Tibial nerve (tissue), 4 donors: Measurements from ENCODE around the gene ADRA2B. TPM values are rescaled to one million over a fixed set of nuclear protein-coding genes. Genes with fewer than 3 reads are reported as not detected.
"Not testable (repeated sequence)": the region's sequence is repeated elsewhere in the genome, so short reads cannot be mapped to it uniquely, and the experiment has no call there.

Experiments
- DNase-seq, 2 donors: peaks; one replicate each; pipeline ENCODE4 v3.0.0-alpha.2; 2019; ENCODE audit warnings: low spot score in 2 of 2
- H3K27ac ChIP-seq, 4 donors: fragments of 200-600 bp; sonication (generic) in 3 of 4; one replicate each; pipeline ENCODE4 v1.5.1; 2017 to 2019; ENCODE audit warnings: mild to moderate bottlenecking in 1 of 4
- H3K27me3 ChIP-seq, 2 donors: fragments of 200-600 bp; sonication (generic) in 1 of 2; one replicate each; pipeline versions ENCODE4 v1.5.1 to v1.6.0; 2017 to 2019
- H3K36me3 ChIP-seq, 3 donors: fragments of 200-600 bp; sonication (generic); one replicate each; pipeline ENCODE4 v1.5.1; 2018 to 2019
- H3K4me1 ChIP-seq, 4 donors: fragments of 200-600 bp; sonication (generic) in 3 of 4; one replicate each; pipeline ENCODE4 v1.5.1; 2017 to 2019
- H3K4me3 ChIP-seq, 4 donors: fragments of 200-600 bp; sonication (generic) in 3 of 4; one replicate each; pipeline ENCODE4 v1.5.1; 2017 to 2019; ENCODE audit warnings: mild to moderate bottlenecking in 1 of 4, moderate library complexity in 1 of 4
- H3K9me3 ChIP-seq, 4 donors: fragments of 200-600 bp; sonication (generic) in 3 of 4; one replicate each; pipeline ENCODE4 v1.5.1; 2017 to 2019
- CTCF ChIP-seq, 5 experiments: fragments of 200-600 bp in 3 of 5; fragments of 450-650 bp in 2 of 5; sonication (generic) in 3 of 5; IDR thresholded peaks; one replicate each; pipeline ENCODE4 v1.5.1; 2016 to 2019; ENCODE audit warnings: antibody characterized with exemption in 5 of 5, mild to moderate bottlenecking in 3 of 5, moderate library complexity in 2 of 5
- EP300 ChIP-seq, 2 donors: sonication (generic); formaldehyde crosslinking; IDR thresholded peaks; one replicate each; pipeline ENCODE4 v1.6.1; 2017; ENCODE audit warnings: antibody characterized with exemption in 2 of 2, mild to moderate bottlenecking in 1 of 2
- POLR2A ChIP-seq, 2 donors: fragments of 450-650 bp; IDR thresholded peaks; one replicate each; pipeline ENCODE4 v1.6.1; 2017; ENCODE audit warnings: antibody characterized with exemption in 2 of 2, mild to moderate bottlenecking in 2 of 2, moderate library complexity in 2 of 2
- WGBS, 2 donors: methylation state at CpG; one replicate each; pipeline ENCODE4 v1.1.5; 2018; 5-methylcytosine and 5-hydroxymethylcytosine counted together
- total RNA-seq, 4 donors: library from RNA; depleted of rRNA; stranded (reverse); fragments of >200 nt; gene quantifications; one replicate each; pipeline ENCODE4 v1.1.0, GENCODE V29; 2016

The ADRA2B gene
- total RNA-seq, 4 donors from 2014 or later: 2.1 to 5.0 (median 4.7) TPM

- no peaks in the 10 kb centered on the region for H3K4me1 ChIP-seq
- H3K27ac ChIP-seq: no peak overlapping the region
- TF ChIP-seq EP300 (IDR thresholded peaks at IDR 0.05): no peak
- TF ChIP-seq CTCF (IDR thresholded peaks at IDR 0.05): no peak
- no peak for TF ChIP-seq POLR2A (IDR thresholded peaks at IDR 0.05)
- WGBS, 2 donors: 61 to 64% methylated on average over 2 of the region's 2 CpGs
- H3K36me3 ChIP-seq: no peaks in the 10 kb centered on the region
- H3K4me3 ChIP-seq: no peak overlapping the region
- H3K9me3 ChIP-seq: peaks cover 0 to 22% (median 3%) of the 10 kb centered on the region in 4 donors
- no peak for DNase-seq
- no peaks in the 10 kb centered on the region for H3K27me3 ChIP-seq
Observed at GRCh38 chr2:96075199-96075771, 41.1 kb downstream of the ADRA2B start.

- Histone ChIP-seq H3K4me1 (no peaks in the 10 kb centered on the region), H3K4me3 (no peak overlapping the region), H3K27ac (no peak overlapping the region), H3K27me3 (no peaks in the 10 kb centered on the region), H3K9me3 (peaks cover 0 to 22% (median 3%) of the 10 kb centered on the region in 4 donors), H3K36me3 (no peaks in the 10 kb centered on the region)
- no peak for TF ChIP-seq EP300 (IDR thresholded peaks at IDR 0.05)
- TF ChIP-seq POLR2A (IDR thresholded peaks at IDR 0.05): no peak
- no peak for TF ChIP-seq CTCF (IDR thresholded peaks at IDR 0.05)
- DNase-seq: peak in 1 of 2 donors; percentile 1
- 78 to 79% methylated on average over 6 of the region's 6 CpGs for WGBS, 2 donors
Observed at GRCh38 chr2:96074156-96074555, 42.2 kb downstream of the ADRA2B start.

GRCh38 chr2:96073170-96073775 lies 43.1 kb downstream of the ADRA2B start:
- Histone ChIP-seq H3K4me1 (no peaks in the 10 kb centered on the region), H3K27ac (no peak overlapping the region), H3K27me3 (no peaks in the 10 kb centered on the region), H3K4me3 (no peak overlapping the region), H3K9me3 (peaks cover 0 to 22% (median 3%) of the 10 kb centered on the region in 4 donors), H3K36me3 (no peaks in the 10 kb centered on the region)
- 64 to 66% methylated on average over 7 of the region's 7 CpGs for WGBS, 2 donors
- DNase-seq: no peak
- TF ChIP-seq CTCF (IDR thresholded peaks at IDR 0.05) (no peak), POLR2A (IDR thresholded peaks at IDR 0.05) (no peak), EP300 (IDR thresholded peaks at IDR 0.05) (no peak)

GRCh38 chr2:96072746-96073145 lies 43.6 kb downstream of the ADRA2B start:
- H3K4me3 ChIP-seq: no peak overlapping the region
- H3K9me3 ChIP-seq: peaks cover 0 to 22% (median 3%) of the 10 kb centered on the region in 4 donors
- WGBS, 2 donors: 83 to 84% methylated on average over 9 to 11 of the region's 11 CpGs
- no peak overlapping the region for H3K27ac ChIP-seq
- H3K36me3 ChIP-seq: no peaks in the 10 kb centered on the region
- H3K4me1 ChIP-seq: no peaks in the 10 kb centered on the region
- H3K27me3 ChIP-seq: no peaks in the 10 kb centered on the region
- no peak for DNase-seq
- TF ChIP-seq CTCF (IDR thresholded peaks at IDR 0.05): no peak
- no peak for TF ChIP-seq EP300 (IDR thresholded peaks at IDR 0.05)
- no peak for TF ChIP-seq POLR2A (IDR thresholded peaks at IDR 0.05)

GRCh38 chr2:96071977-96072491 lies 44.3 kb downstream of the ADRA2B start:
- H3K4me3 ChIP-seq, H3K4me1 ChIP-seq, H3K27me3 ChIP-seq, H3K27ac ChIP-seq, DNase-seq, H3K36me3 ChIP-seq: not testable (repeated sequence)
- peaks cover 0 to 20% (median 3%) of the 10 kb centered on the region in 4 donors for H3K9me3 ChIP-seq
- 38 to 51% methylated on average over 6 to 7 of the region's 8 CpGs for WGBS, 2 donors

- not testable (repeated sequence) for H3K36me3 ChIP-seq, H3K27me3 ChIP-seq, H3K4me3 ChIP-seq, DNase-seq, H3K27ac ChIP-seq, H3K4me1 ChIP-seq
- WGBS, 2 donors: 81 to 89% methylated on average over 9 to 14 of the region's 16 CpGs
- peaks cover 0 to 13% (median 2%) of the 10 kb centered on the region in 4 donors for H3K9me3 ChIP-seq
Observed at GRCh38 chr2:96071087-96071976, 45.0 kb downstream of the ADRA2B start.

GRCh38 chr2:96070351-96070750 lies 46.0 kb downstream of the ADRA2B start:
- H3K4me3 ChIP-seq, H3K27me3 ChIP-seq, H3K27ac ChIP-seq, H3K36me3 ChIP-seq, DNase-seq, H3K9me3 ChIP-seq, H3K4me1 ChIP-seq: not testable (repeated sequence)
- WGBS, 2 donors: 80 to 84% methylated on average over 5 of the region's 5 CpGs

GRCh38 chr2:96069878-96070277 lies 46.5 kb downstream of the ADRA2B start:
- not testable (repeated sequence) for DNase-seq, H3K4me1 ChIP-seq, H3K27me3 ChIP-seq, H3K9me3 ChIP-seq, H3K36me3 ChIP-seq, H3K4me3 ChIP-seq, H3K27ac ChIP-seq
- 43 to 60% methylated on average over 6 of the region's 8 CpGs for WGBS, 2 donors
